C4-2B (cell line): ENCODE results near the gene UGT1A7.

Experiments
- ZFX ChIP-seq: fragments of 450-650 bp; IDR thresholded peaks from 2 replicates; pipeline ENCODE4 v1.6.1; 2017
- TF ChIP-seq, protein P1 (sequence below): fragments of 450-650 bp; conservative IDR thresholded peaks from 2 replicates; pipeline ENCODE4 v1.5.1; 2017; ENCODE audit warnings: mild to moderate bottlenecking

DNA sequence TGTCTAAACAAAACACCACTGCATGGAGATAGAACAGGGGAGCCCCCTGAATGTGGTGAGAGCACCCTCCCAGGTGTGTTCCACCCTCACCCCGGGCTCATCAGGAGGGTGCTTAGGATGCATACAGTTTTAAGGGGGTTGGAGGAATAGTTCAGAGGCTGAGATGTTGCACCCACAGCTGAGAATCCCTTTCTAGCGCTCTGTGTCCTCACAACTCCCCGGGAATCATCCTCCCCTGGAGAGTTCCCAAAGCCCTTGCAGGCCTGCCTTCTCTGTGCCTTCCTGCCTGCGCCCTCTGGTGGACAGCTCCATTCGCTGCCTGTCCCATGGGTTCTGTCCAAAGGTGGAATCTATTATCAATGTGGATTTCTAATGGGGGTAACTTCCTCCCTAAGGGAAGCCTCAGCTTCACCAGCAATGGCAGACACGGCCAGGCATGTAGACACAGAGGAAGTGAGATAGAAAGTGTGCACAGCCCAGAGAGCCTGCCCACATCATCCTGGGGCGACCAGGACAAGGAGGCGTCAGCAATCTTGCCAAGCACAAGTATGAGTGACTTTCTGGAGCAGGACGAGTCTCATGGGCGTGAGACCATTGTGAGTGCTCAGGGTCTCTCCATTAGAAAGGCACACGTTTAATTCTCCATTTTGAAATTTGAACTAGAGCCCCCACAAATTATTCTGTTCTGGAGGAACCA is 29.8 kb downstream of the UGT1A7 start:
- TF ChIP-seq, protein P1, sequence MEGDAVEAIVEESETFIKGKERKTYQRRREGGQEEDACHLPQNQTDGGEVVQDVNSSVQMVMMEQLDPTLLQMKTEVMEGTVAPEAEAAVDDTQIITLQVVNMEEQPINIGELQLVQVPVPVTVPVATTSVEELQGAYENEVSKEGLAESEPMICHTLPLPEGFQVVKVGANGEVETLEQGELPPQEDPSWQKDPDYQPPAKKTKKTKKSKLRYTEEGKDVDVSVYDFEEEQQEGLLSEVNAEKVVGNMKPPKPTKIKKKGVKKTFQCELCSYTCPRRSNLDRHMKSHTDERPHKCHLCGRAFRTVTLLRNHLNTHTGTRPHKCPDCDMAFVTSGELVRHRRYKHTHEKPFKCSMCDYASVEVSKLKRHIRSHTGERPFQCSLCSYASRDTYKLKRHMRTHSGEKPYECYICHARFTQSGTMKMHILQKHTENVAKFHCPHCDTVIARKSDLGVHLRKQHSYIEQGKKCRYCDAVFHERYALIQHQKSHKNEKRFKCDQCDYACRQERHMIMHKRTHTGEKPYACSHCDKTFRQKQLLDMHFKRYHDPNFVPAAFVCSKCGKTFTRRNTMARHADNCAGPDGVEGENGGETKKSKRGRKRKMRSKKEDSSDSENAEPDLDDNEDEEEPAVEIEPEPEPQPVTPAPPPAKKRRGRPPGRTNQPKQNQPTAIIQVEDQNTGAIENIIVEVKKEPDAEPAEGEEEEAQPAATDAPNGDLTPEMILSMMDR = peak; percentile 91
- no peak for TF ChIP-seq ZFX
